HuH-7 (cell line): Measurements from ENCODE around the gene CACNA1G.
A peak's percentile ranks its signal among the peaks of the same experiment; 100 is the strongest.

Experiments
- DNase-seq: peaks from one replicate; pipeline ENCODE4 v3.0.0; 2011; ENCODE audit warnings: low spot score

The CACNA1G gene

GRCh38 chr17:50632637-50633036 is 72.1 kb downstream of the CACNA1G start:
- DNase-seq, result no peak

GRCh38 chr17:50633683-50634082 is 73.2 kb downstream of the CACNA1G start:
- DNase-seq, result no peak

- DNase-seq, result peak; percentile 80
Observed at GRCh38 chr17:50634224-50634914, 73.9 kb downstream of the CACNA1G start, which contains the start of gene ABCC3. Gene ABCC3 (plus strand): TSS chr17:50634881. CDS start chr17:50634937, 56 bp downstream.

GRCh38 chr17:50634915-50635731 is 74.6 kb downstream of the CACNA1G start:
- DNase-seq, result peak; percentile 66

GRCh38 chr17:50635732-50635981 is 75.1 kb downstream of the CACNA1G start:
- DNase-seq, result no peak

- DNase-seq, result no peak
Observed at GRCh38 chr17:50635982-50636803, 75.7 kb downstream of the CACNA1G start.

GRCh38 chr17:50636804-50637195 is 76.3 kb downstream of the CACNA1G start:
- DNase-seq, result no peak

GRCh38 chr17:50637829-50638605 is 77.5 kb downstream of the CACNA1G start:
- DNase-seq, result no peak

GRCh38 chr17:50638606-50638965 is 78.1 kb downstream of the CACNA1G start:
- no peak for DNase-seq

GRCh38 chr17:50638966-50639713 is 78.6 kb downstream of the CACNA1G start:
- DNase-seq, result no peak

GRCh38 chr17:50640686-50641351 is 80.3 kb downstream of the CACNA1G start:
- DNase-seq, result no peak

GRCh38 chr17:50641357-50641756 is 80.8 kb downstream of the CACNA1G start:
- DNase-seq, result no peak

GRCh38 chr17:50642071-50642721 is 81.7 kb downstream of the CACNA1G start:
- DNase-seq, result no peak

GRCh38 chr17:50642722-50643656 is 82.5 kb downstream of the CACNA1G start:
- no peak for DNase-seq

- no peak for DNase-seq
Observed at GRCh38 chr17:50645748-50646682, 85.5 kb downstream of the CACNA1G start.

- DNase-seq, result no peak
Observed at GRCh38 chr17:50647187-50647586, 86.7 kb downstream of the CACNA1G start.

GRCh38 chr17:50649042-50649908 is 88.8 kb downstream of the CACNA1G start:
- DNase-seq, result no peak
